H9 (cell line): ENCODE results near the gene PPP1R16B. TPM values are rescaled to one million over a fixed set of nuclear protein-coding genes. Genes with fewer than 3 reads are reported as not detected.

Source experiments
- DNase-seq: peaks from one replicate; pipeline ENCODE4 v3.0.0-alpha.2; 2017
- H2AFZ ChIP-seq: one replicate; pipeline ENCODE4 v1.6.1; 2013; ENCODE audit warnings: mild to moderate bottlenecking, low read length, control low read depth, moderate library complexity
- H2AK5ac ChIP-seq: 2 replicates; pipeline ENCODE4 v1.6.1; 2013; ENCODE audit warnings: low read length, control low read depth, mixed read lengths; ENCODE audit not compliant: insufficient read length
- H2BK120ac ChIP-seq: one replicate; pipeline ENCODE4 v1.6.1; 2013; ENCODE audit warnings: low read depth, mild to moderate bottlenecking, low read length, control low read depth, inconsistent platforms; ENCODE audit not compliant: poor library complexity, severe bottlenecking
- H2BK12ac ChIP-seq: 2 replicates; pipeline ENCODE4 v1.6.1; 2013; ENCODE audit warnings: low read length, control low read depth, mixed read lengths, low read depth; ENCODE audit not compliant: insufficient read length
- H2BK15ac ChIP-seq: 2 replicates; pipeline ENCODE4 v1.6.1; 2013; ENCODE audit warnings: low read depth, low read length, control low read depth
- H2BK20ac ChIP-seq: one replicate; pipeline ENCODE4 v1.6.1; 2013; ENCODE audit warnings: low read depth, mild to moderate bottlenecking, low read length, control low read depth, inconsistent platforms; ENCODE audit not compliant: poor library complexity, severe bottlenecking
- H2BK5ac ChIP-seq: 2 replicates; pipeline ENCODE4 v1.6.1; 2013; ENCODE audit warnings: low read length, control low read depth, mixed read lengths; ENCODE audit not compliant: insufficient read length
- H3K14ac ChIP-seq: 2 replicates; pipeline ENCODE4 v1.6.1; 2013; ENCODE audit warnings: low read length, control low read depth; ENCODE audit not compliant: insufficient read depth
- H3K18ac ChIP-seq: 2 replicates; pipeline ENCODE4 v1.6.1; 2013; ENCODE audit warnings: low read depth, mild to moderate bottlenecking, mixed read lengths, low read length, control low read depth; ENCODE audit not compliant: insufficient read length
- H3K23ac ChIP-seq: 2 replicates; pipeline ENCODE4 v1.6.1; 2013; ENCODE audit warnings: low read length, control low read depth, mixed read lengths, low read depth; ENCODE audit not compliant: insufficient read length
- H3K23me2 ChIP-seq: 2 replicates; pipeline ENCODE4 v1.6.1; 2013; ENCODE audit warnings: low read depth, mild to moderate bottlenecking, mixed read lengths, low read length, control low read depth; ENCODE audit not compliant: insufficient read length, poor library complexity, severe bottlenecking
- H3K27ac ChIP-seq: 2 replicates; pipeline ENCODE4 v1.5.1; 2013; ENCODE audit warnings: low read length, control low read depth, mixed read lengths, low read depth; ENCODE audit not compliant: insufficient read length
- H3K27me3 ChIP-seq: 2 replicates; pipeline ENCODE4 v1.6.1; 2013; ENCODE audit warnings: low read length, control low read depth, inconsistent platforms; ENCODE audit not compliant: insufficient read depth
- H3K4ac ChIP-seq: 2 replicates; pipeline ENCODE4 v1.6.1; 2013; ENCODE audit warnings: low read depth, mild to moderate bottlenecking, control low read depth, inconsistent platforms, low read length, moderate library complexity
- H3K4me1 ChIP-seq: 2 replicates; pipeline ENCODE4 v1.6.1; 2013; ENCODE audit warnings: low read length, control low read depth, inconsistent platforms; ENCODE audit not compliant: insufficient read depth
- H3K4me2 ChIP-seq: 2 replicates; pipeline ENCODE4 v1.6.1; 2013; ENCODE audit warnings: low read length, control low read depth, mixed read lengths; ENCODE audit not compliant: insufficient read length, insufficient read depth
- H3K56ac ChIP-seq: 2 replicates; pipeline ENCODE4 v1.6.1; 2013; ENCODE audit warnings: low read depth, mild to moderate bottlenecking, mixed read lengths, low read length, control low read depth; ENCODE audit not compliant: insufficient read length
- H3K79me1 ChIP-seq: 2 replicates; pipeline ENCODE4 v1.6.1; 2013; ENCODE audit warnings: low read depth, mild to moderate bottlenecking, moderate library complexity, low read length, control low read depth, inconsistent platforms; ENCODE audit not compliant: insufficient read depth, poor library complexity, severe bottlenecking
- H3K79me2 ChIP-seq: 2 replicates; pipeline ENCODE4 v1.6.1; 2013; ENCODE audit warnings: low read length, control low read depth, inconsistent platforms; ENCODE audit not compliant: insufficient read depth
- H3K9ac ChIP-seq: 2 replicates; pipeline ENCODE4 v1.6.1; 2013; ENCODE audit warnings: low read length, control low read depth, mixed read lengths; ENCODE audit not compliant: insufficient read length; ENCODE audit errors: extremely low read depth
- H3K9me3 ChIP-seq: one replicate; pipeline ENCODE4 v1.6.1; 2013; ENCODE audit warnings: low read depth, low read length, inconsistent platforms; ENCODE audit not compliant: control insufficient read depth
- H3T11ph ChIP-seq: one replicate; pipeline ENCODE4 v1.6.1; 2013; ENCODE audit warnings: mild to moderate bottlenecking, low read length, control low read depth, inconsistent platforms
- H4K20me1 ChIP-seq: one replicate; pipeline ENCODE4 v1.6.1; 2013; ENCODE audit not compliant: control insufficient read depth, insufficient read length, insufficient read depth
- H4K5ac ChIP-seq: 2 replicates; pipeline ENCODE4 v1.6.1; 2013; ENCODE audit warnings: low read depth, mild to moderate bottlenecking, mixed read lengths, low read length, control low read depth; ENCODE audit not compliant: insufficient read length
- H4K8ac ChIP-seq: replicated peaks from 2 replicates; pipeline ENCODE4 v1.6.1; 2013; ENCODE audit warnings: low read length, control low read depth, mixed read lengths, low read depth; ENCODE audit not compliant: insufficient read length
- H4K91ac ChIP-seq: 2 replicates; pipeline ENCODE4 v1.6.1; 2013; ENCODE audit warnings: low read depth, mild to moderate bottlenecking, moderate library complexity, mixed read lengths, low read length, control low read depth; ENCODE audit not compliant: insufficient read length
- H3K27ac Mint-ChIP-seq, 3 experiments: 2 replicates in 2 of 3; 3 replicates in 1 of 3; pipeline ENCODE4 v1.8.0; 2020 to 2021; ENCODE audit warnings: mixed read lengths in 3 of 3, mild to moderate bottlenecking in 1 of 3, moderate library complexity in 1 of 3
- H3K27me3 Mint-ChIP-seq: 2 replicates; pipeline ENCODE4 v1.8.0; 2021; ENCODE audit warnings: low read depth, mild to moderate bottlenecking, moderate library complexity, mixed read lengths
- H3K36me3 Mint-ChIP-seq, 3 experiments: 2 replicates in 2 of 3; 3 replicates in 1 of 3; pipeline ENCODE4 v1.8.0; 2020 to 2021; ENCODE audit warnings: low read depth in 3 of 3, mixed read lengths in 3 of 3; ENCODE audit not compliant: insufficient read depth in 1 of 3
- H3K4me1 Mint-ChIP-seq, 2 experiments: 2 replicates each; pipeline ENCODE4 v1.8.0; 2020; ENCODE audit warnings: mixed read lengths in 2 of 2
- H3K4me3 Mint-ChIP-seq, 2 experiments: 2 replicates in 1 of 2; 3 replicates in 1 of 2; pipeline ENCODE4 v1.8.0; 2020 to 2021; ENCODE audit warnings: mild to moderate bottlenecking in 2 of 2, mixed read lengths in 2 of 2, moderate library complexity in 1 of 2
- H3K9me3 Mint-ChIP-seq, 2 experiments: 2 replicates in 1 of 2; 3 replicates in 1 of 2; pipeline ENCODE4 v1.8.0; 2020; ENCODE audit warnings: mild to moderate bottlenecking in 2 of 2, mixed read lengths in 2 of 2, moderate library complexity in 1 of 2
- CTCF ChIP-seq: fragments of 200-600 bp; sonication (generic); conservative IDR thresholded peaks from 3 replicates; pipeline ENCODE4 v1.8.0; 2021; ENCODE audit warnings: antibody characterized with exemption, mild to moderate bottlenecking
- total RNA-seq: library from RNA; stranded (reverse); gene quantifications from 2 replicates; pipeline ENCODE4 v1.2.1, GENCODE V29; 2021

The PPP1R16B gene
- total RNA-seq, 1 experiment from 2014 or later: 8.2 TPM

GRCh38 chr20:38963745-38964144 is 158.2 kb downstream of the PPP1R16B start:
- Histone ChIP-seq H2BK120ac (no peak overlapping the region), H3K79me2 (peaks cover 9% of the 10 kb centered on the region; the same call in 1 of the 2 replicates)
- peaks cover 4 to 12% (median 6%) of the 10 kb centered on the region in 3 experiments; a peak in 5 of 7 replicates for H3K36me3 Mint-ChIP-seq

More at GRCh38 chr20:38963745-38964144, 158.2 kb downstream of the PPP1R16B start:
- H3K79me1 ChIP-seq: peaks cover 5% of the 10 kb centered on the region
- no peaks in the 10 kb centered on the region for H4K20me1 ChIP-seq
- H3K18ac ChIP-seq: no peak overlapping the region
- no peak overlapping the region for H3K9ac ChIP-seq
- H2BK20ac ChIP-seq: no peak overlapping the region
- H3K23me2 ChIP-seq: no peaks in the 10 kb centered on the region
- no peak overlapping the region for H4K91ac ChIP-seq
- no peak for DNase-seq
- Mint-ChIP-seq H3K27ac (no peak overlapping the region), H3K4me3 (0 out of 5 replicates have a peak overlapping the region, but pooled peaks of 1 of the 2 experiments have one; percentile 0), H3K9me3 (no peaks in the 10 kb centered on the region; a peak in 1 of 5 replicates), H3K27me3 (no peaks in the 10 kb centered on the region), H3K4me1 (peaks cover 21 to 29% of the 10 kb centered on the region in 2 experiments)
- H3K4me2 ChIP-seq: no peak overlapping the region
- H4K5ac ChIP-seq: no peak overlapping the region
- H3K4me1 ChIP-seq: no peaks in the 10 kb centered on the region; the same call in 1 of the 2 replicates
- no peak overlapping the region for H2BK5ac ChIP-seq
- no peak overlapping the region for H3K14ac ChIP-seq
- H3K27me3 ChIP-seq: no peaks in the 10 kb centered on the region
- TF ChIP-seq CTCF: no peak
- no peaks in the 10 kb centered on the region for H3K9me3 ChIP-seq
- H2BK12ac ChIP-seq: no peak overlapping the region
- H3K23ac ChIP-seq: no peak overlapping the region
- no peak overlapping the region for H3K4ac ChIP-seq
- H4K8ac ChIP-seq: no peak overlapping the region
- no peak overlapping the region for H2AK5ac ChIP-seq
- H3K56ac ChIP-seq: no peak overlapping the region
- no peak overlapping the region for H2BK15ac ChIP-seq
- H3T11ph ChIP-seq: no peak overlapping the region
- H3K27ac ChIP-seq: no peak overlapping the region
- H2AFZ ChIP-seq: no peak overlapping the region
